ENCODE measurements around the gene MTG1.
"Not testable (repeated sequence)": the region's sequence is repeated elsewhere in the genome, so short reads cannot be mapped to it uniquely, and the experiment has no call there.

Gene MTG1

DNA sequence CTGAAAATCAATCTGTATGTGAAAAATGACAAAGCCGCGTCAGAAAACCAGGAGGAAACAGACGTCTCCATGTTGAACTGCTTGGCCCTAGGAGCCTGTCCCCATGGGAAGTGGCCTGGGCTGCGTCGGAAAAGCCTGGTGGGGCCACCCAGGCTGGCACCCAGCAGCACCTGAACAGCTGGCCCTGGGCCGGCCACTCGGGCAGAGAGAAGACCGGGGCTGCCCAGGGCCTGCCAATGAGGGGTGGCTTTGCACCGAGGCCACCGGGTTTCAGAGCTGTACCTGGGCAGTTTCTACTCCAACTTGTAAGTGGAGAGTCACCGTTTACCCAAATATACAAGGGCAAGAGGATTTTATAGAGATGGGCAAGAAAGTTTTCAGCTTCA lies 35.0 kb upstream of the MTG1 start:
- DNase-seq (ENCODE audit: low spot score) = no peak

DNA sequence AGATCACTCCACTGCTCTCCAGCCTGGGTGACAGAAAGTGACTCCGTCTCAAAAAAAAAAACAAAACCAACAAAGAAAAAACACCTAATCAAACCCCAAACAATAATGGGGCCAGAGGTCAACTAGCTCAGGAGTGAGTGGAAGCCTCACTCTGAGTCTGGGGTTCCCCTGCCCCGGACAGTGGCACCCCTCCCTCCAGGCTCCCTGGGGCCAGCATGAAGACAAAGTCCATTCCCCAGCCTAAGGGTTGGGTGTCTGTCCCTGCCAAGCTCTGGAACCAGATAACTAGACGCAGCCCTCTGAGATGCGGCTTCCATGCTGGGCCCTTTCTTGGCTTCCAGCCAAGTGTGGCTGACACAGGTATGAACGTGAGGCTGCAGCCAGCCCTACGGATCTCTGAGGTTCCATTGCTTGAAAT lies 34.4 kb upstream of the MTG1 start:
- no peak for DNase-seq (ENCODE audit: low spot score)

DNA sequence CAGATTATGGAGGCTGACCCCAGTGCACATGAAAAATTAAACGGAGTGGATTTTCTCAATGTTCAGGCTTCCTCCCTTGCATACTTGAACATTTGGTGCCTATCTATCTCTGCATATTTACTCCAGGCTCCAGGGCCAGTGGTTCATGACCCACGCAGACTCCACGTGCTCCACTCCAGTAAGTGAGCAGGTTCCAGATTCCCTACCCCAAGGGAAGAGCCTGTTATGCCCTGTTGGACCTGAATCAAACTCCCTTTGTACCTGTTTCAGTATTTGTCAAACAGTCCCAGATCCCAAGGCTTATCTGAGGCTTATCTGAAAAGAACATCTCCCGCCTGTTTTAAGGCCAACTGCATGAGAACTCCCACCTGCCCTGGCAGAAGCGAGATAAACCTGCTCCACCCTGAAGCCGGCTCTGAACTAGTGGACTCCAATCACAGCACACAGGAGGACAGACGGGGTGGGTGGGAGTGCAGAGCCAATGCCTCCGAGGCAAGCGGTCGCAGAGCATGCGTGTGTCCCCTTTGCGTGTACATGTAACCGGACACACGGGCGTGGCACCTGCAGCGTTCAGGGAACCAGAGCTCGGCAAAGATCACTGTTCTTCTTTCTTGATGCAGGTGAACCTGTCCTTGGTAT lies 33.9 kb upstream of the MTG1 start:
- DNase-seq (ENCODE audit: low spot score) = no peak

DNA sequence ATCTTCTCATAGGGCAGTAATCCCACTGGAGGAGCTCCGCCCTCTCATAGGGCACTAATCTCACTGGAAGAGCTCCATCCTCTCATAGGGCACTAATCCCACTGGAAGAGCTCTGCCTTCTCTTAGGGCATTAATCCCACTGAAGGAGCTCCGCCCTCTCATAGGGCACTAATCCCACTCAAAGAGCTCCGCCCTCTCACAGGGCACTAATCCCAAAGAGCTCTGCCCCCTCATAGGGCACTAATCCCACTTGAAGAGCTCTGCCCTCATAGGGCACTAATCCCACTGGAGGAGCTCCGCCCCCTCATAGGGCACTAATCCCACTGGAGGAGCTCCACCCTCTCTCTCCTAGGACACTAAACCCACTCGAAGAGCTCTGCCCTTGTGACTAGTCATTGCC lies 32.7 kb upstream of the MTG1 start:
- DNase-seq (ENCODE audit: low spot score) = no peak

DNA sequence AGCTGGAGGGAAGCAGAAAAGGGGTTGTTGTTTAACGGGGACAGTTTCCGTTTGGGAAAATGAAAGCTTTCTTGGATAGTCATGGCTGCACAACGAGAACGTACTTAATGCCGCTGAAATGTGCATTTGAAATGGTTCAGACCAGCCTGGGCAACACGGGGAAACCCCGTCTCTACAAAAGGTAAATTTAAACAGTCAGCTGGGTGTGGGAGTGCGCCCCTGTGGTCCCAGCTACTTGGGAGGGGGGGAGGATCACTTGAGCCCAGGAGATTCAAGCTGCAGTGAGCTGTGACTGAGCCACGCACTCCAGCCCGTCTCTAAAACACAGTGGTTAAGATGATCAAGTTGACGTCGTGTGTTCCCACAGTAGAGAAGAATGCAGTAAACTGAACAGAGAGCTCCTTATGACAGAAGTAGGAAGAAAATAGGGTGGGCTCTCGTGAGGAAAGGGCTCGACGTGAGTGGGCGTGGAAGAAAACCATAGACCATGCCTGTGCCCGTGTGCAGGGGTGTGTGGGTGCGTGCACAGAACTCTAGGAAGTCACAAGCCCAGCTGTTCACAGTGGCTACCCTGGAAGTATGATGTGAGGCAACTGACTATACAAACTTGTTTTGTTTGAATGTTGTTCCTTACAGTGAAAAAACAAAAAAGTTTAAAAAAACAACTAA lies 32.0 kb upstream of the MTG1 start:
- DNase-seq (ENCODE audit: low spot score) = no peak

DNA sequence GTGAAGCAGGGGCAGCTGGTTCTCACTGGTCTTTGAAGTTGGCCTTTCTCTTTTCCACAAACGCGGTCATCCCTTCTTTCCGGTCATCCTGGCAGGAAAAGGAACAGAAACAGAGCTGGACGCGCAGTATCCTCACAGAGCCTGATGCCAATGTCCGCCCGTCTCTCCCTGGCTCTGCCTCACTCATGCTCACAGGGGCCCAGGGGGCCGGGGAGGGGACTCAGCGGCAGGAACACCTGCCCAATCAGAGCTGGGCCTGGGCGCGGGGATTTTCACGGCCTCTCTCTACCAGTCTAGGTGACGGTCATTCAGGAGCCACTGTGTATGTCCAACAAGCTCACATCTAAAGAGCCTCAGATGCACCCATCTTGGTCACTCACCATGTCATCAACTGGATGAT lies 31.1 kb upstream of the MTG1 start:
- no peak for DNase-seq (ENCODE audit: low spot score)

DNA sequence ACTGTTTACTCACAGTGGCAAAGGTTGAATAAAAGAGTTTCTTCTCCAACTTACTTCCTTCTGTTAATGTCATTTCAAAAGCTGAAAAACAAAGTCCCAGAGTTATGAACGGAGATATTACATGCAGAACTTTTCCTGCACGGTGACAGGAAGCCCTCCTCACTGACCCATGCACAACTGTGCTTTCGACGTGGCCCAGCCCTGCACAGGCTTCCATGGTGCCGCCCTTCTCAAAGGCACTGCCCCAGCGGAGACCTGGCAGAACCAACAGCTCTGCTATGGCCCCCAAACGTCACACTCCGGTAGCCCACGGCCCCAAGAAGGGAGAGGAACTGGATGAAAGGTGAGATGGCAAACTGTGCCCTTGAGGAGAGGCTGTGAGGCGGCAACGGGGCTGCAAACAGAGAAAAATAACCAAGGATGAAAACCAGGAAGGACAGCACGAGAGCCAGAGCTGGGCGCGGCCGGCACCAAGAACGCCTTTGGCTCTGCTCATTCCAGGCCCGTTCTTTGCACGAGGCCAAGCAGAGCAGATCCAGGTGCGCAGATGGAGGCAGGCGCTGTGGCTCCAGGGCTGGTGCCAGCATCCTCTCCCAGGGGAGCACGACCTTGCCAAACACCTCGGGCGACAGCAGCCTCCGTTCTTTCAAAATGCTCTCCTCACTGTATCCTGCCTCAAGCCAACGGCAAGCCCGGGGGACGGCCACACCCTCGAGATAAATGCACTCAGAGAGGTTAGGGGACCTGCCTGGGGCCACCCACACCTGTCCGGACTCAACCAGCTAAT lies 29.1 kb upstream of the MTG1 start:
- no peak for DNase-seq (ENCODE audit: low spot score)

DNA sequence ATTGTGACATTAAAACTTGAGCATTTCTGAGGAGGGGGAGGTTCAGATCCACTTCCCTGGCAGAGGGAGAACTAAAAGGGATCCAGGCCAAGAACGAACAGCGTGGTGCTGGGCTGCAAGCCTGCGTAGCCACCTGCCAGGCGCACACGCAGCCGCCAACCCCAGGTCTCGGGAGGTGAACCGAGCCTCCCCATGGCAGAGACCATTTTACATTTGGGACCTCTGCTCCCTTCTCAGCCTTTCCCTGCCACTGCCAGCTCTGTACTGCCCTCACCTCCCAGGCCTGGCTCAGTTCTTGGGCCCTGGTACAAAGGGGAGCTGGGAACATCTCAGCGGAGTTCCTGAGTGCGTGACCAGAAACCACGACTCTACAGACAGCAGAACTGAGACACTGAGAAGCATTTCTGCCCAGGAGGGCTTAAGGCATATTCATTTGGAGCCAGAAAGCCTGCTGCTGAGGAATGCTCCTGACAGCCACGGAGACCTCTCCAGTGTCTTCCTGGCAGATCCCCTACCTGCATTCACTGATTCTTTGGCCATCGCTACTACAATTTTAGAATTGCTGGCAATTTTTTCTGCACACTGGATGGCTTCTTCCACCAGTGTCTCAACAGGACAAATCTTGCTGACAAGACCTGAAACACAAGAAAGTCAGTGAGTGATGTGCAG lies 28.4 kb upstream of the MTG1 start:
- no peak for DNase-seq (ENCODE audit: low spot score)

DNA sequence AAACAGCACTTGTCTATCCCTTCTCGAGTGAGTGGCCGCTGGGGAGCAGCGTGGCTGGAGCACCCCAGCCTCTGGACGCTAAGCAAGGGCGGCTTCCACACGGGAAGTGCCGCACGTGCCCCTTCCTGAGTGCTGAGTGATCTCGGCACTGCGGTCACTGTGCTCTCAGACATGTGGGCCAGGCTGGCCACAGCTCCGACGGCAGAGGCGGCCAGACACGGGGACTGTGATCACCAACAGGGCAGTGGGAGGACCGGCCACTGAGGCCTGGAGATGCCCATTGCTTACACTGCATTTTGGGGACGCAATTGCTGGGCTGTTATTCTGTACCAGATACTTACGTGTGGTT lies 27.9 kb upstream of the MTG1 start:
- DNase-seq (ENCODE audit: low spot score) = no peak

DNA sequence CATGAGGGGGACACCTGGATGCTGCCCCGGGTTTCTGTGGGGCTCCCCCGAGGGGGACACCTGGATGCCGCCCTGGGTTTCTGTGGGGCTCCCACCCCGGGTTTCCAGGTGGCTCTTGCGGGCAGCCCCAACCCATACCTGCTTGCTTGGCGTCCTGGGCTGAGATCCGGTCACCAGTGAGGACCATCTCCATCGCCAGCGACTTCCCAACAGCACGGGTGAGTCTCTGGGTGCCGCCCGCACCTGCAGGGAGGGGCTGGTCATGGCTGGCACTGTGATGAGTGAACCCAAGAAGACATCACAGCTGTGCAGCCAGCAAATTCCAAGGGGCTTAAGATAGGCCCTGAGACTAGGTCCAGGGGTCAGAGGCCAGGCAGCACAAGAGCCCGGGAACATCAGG lies 27.2 kb upstream of the MTG1 start:
- no peak for DNase-seq (ENCODE audit: low spot score)

DNA sequence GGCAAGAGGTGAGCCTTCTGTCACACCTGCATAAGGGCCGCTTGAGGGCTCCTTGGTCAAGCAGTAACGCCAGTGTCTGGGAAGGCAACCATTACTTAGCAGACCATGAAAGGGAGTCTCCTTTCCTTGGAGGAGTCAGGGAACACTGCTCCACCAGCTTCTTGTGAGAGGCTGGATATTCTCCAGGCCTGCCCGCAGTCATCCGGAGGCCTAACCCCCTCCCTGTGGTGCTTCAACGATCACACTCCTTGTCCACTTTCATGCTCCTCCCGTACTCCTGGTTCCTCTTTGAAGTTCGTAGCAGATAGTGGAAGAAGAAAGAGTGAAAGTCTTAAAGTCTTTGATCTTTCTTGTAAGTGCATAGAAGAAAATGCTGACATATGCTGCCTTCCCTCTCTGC lies 26.5 kb upstream of the MTG1 start:
- not testable (repeated sequence) for DNase-seq (ENCODE audit: low spot score)

DNA sequence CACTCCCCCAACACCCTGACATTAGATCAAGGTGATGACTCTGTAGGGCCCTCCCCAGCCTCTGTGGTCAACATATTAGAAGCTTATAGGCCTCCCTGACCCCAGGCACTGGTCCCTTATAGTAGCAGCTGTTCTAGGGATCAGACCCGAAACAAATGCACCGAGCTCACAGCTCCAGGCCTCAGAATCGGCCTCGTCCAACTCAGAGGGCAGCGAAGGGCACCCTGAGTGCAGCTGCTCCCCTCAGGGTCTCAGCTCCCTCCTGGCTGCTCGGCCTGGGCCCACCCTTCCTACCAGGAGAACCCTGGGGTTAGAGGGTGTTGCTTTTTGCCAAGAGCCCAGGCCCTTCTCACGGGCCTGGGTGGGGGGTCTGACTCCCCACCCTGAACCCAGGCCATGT lies 25.8 kb upstream of the MTG1 start:
- no peak for DNase-seq (ENCODE audit: low spot score)

DNA sequence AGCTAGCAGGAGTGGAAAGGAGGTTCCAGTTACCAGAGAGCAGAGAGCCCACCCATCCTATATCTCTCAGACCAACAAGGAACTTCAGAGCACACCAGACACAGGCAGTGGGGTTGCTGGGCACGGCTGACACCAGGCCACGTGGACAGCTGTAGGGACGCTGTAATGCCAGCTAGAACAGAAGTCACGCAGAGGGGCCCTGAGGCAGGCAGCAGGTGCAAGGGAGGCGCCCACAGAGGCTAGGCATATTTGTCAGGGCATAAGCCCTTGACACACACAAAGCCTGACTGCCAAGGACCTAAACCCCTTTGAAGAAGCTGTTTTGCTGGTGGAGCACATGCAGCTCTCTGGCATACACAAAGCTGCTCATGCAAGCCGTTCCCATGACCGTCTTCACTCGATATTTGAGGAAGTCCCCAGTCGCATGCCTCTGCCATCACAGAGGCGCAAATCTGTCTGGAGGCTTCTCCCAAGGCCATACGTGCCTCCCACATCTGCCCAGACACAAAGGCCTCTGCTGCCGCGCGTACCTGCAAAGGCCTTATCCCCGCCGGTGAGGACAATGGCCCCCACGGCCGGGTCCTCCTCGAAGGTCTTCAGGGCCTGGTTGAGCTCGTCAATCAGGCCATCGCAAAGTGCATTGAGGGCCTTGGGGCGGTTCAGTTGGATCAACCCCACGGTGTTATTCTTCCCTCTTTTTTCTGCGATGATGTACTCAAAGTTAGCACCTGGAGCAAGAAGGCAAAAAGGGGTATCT lies 23.7 kb upstream of the MTG1 start:
- DNase-seq (ENCODE audit: low spot score) = no peak

DNA sequence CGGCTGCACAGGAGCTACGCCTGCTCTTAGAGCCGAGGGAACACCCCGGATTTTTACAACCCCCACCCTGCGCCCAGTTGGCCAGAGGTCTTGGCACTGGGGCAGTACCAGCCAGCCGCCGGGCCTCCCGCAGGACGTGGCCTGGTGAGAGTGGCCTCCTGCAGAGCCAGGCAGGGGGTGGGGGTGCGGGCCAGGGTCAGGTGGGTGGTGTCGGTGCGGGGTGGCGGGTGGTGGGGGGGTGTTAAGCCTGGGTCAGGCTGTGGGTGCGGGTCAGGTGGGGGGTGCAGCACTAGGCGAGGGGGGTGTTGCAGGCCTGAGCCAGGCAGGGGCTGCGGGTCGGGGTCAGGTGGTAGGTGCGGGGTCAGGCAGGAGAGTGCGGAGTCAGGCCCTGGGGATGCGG lies 21.4 kb upstream of the MTG1 start:
- no peak for DNase-seq (ENCODE audit: low spot score)

DNA sequence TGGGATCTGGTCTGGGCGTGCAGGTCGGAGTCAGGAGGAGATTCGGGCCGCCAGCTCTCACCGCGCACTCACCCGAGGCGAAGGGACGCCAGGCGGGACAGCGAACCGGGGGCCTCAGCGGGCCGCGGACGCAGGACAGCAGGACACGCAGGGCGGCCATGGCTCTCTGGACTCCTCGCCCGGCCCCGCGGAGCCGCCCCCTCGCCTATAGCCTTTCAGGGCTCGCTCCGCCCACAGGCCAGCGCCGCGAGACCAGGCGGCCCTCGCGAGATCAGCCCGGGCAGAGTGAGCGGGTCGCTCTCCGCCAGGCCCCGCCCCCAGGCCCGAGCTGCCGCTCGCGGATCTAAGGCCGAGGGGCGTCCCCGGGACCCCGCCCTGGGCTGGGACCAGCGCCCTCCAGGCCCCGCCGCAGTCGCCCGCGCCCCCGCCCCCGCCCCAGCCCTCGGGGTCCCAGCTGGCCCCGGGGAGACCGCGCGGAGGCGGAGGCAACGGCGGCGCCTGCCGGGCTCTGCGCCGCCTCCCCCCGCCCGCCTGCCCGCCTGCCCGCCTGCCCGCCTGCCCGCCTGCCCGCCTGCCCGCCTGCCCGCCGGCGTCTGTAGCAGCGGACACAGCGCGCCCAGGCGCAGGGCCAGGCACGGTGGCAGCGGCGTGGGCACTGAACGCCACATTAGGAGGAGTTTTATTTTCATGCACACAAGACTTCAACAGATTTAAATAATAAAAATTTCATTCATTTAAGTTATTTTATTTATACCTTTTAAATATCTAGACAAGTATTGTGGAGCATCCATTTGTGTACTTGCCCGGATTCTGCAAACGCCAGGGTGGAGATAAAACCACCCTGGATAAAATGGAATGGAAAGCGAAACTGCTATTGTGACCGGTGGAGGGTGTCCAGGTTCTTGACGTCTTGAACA lies 20.5 kb upstream of the MTG1 start, which contains the start of gene ECHS1:
TSS of gene ECHS1 (minus strand) at position 181 of the 917 bp plus-strand sequence. CDS start at position 160, 21 bp downstream.
- DNase-seq (ENCODE audit: low spot score) = peak; percentile 94

DNA sequence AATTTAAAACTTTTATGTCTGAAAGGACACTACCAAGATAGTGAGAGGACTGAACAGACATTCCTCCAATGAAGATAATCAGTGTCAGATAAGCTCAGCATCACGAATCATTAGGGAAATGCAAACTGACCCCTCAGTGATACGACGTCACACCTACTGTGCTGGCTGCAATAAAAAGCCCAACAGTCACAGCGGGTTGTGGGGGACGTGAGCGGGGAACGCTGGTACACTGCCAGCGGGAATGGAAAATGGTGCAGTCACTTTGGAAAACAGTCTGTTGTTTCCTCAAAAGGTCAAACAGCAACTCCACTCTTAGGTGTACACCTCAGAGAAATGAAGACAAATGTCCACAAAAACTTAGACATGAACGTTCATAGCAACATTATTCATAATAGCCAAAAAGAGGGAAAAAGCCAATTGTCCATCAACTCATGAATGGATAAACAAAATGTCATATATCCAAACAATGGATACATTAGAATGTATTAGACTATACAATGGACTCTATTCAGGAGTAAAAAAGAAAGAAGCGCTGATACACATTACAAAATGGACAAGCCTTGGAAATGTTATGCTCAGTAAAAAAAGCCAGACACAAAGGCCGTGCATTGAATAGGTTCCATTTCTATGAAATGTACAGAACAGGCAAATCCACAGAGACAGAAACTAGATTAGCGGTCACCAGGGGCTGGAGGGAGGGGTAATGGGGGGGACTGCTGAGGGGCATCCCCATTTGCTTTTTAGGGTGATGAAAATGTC lies 18.4 kb upstream of the MTG1 start:
- DNase-seq (ENCODE audit: low spot score) = peak; percentile 55

DNA sequence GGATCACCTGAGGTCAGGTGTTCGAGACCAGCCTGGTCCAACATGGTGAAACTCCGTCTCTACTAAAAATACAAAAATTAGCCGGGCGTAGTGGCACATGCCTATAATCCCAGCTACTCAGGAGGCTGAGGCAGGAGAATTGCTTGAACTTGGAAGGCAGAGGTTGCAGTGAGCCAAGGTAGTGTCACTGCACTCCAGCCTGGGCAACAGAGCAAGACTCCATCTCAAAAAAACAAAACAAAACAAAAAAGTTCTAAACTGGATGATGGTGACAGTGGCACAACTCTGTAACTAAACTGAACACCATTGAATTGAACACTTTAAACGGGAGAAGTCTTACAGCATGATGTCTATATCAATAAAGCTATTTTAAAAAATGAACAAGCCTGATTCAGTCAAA lies 17.8 kb upstream of the MTG1 start:
- not testable (repeated sequence) for DNase-seq (ENCODE audit: low spot score)

DNA sequence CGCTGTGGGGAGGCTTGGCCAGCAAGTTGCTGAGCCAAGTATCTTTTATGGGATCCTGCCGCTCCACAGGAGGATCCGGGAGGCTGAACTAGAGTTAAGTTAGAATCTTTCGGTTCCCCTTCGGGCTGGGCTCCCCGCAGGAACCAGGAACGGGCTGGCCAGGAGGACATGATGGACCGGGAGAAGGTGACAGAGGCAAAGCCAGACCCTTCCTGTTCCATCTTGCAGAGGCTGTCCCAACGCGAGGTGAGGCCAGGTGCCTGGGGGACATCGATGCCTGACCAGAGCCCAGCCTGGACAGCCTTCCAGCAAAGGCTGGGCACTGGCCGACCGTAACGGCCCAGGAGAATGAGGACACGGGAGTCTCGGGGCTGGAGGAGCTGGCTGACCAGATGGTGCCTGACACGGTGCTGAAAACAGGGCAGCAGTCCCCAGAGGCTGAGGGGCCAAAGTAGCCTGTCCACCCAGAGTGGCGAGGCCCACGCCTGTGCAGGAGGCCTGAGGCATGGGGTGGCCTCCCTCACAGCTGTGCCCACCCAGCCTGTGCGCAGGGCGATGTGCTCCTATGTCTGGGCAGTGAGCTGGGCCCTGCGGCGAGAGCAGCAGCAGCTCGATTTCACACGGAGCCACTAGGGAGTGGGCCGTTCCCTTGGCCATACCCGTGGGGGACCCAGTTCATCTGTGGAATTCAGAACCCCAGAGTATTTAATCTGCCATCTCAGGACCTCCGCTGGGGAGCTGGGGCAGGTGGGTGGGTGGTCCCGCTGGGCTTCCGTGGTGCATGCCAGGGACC lies 16.7 kb upstream of the MTG1 start:
- DNase-seq (ENCODE audit: low spot score) = no peak

DNA sequence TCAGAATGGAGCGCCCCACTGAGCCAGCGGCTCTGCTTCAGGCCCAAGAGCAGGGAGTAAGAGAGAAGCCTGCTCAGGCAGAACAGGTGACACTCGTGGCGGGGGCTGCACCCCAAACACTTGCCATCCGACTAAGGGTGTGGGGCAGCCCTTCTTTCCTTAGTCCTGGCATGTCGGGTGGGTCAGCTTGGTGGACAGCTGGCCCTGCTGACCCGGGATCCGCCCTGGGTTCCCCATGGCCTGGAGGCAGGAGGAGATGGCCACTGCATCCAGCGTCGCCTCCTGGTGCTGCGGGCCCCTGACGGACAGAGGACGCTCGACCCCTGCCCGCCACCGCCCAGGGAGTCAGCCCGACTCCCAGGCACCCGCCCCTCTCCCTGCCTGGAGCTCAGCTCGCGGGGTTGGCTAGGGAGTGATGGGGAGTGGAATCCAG lies 16.1 kb upstream of the MTG1 start:
- DNase-seq (ENCODE audit: low spot score) = no peak
